Psoas muscle (tissue), 8 donors: ENCODE measurements around the gene SLC39A11. TPM values are rescaled to one million over a fixed set of nuclear protein-coding genes. Genes with fewer than 3 reads are reported as not detected.

Experiments
- ATAC-seq, 4 donors: fragments of 200-7000 bp; cut with Tn5 transposase; one replicate each; pipeline ENCODE4 v1.9.1; 2020; ENCODE audit warnings: moderate library complexity in 3 of 4, mild to moderate bottlenecking in 2 of 4
- DNase-seq, 2 donors: peaks; one replicate each; pipeline ENCODE4 v3.0.0-alpha.2; 2020
- H3K27ac ChIP-seq: fragments of 200-600 bp; one replicate; pipeline ENCODE4 v1.8.0; 2022
- H3K27me3 ChIP-seq, 3 donors: fragments of 200-600 bp in 1 of 3; one replicate each; pipeline versions ENCODE4 v1.6.1 to v1.8.0; 2013 to 2022; ENCODE audit warnings: low read length in 2 of 3, mild to moderate bottlenecking in 2 of 3, moderate library complexity in 1 of 3; ENCODE audit not compliant: insufficient read depth in 3 of 3
- H3K36me3 ChIP-seq, 2 donors: fragments of 200-600 bp in 1 of 2; one replicate each; pipeline versions ENCODE4 v1.6.1 to v1.8.0; 2013 to 2022; ENCODE audit warnings: low read depth in 1 of 2, mild to moderate bottlenecking in 1 of 2, moderate library complexity in 1 of 2; ENCODE audit not compliant: insufficient read depth in 1 of 2
- H3K4me1 ChIP-seq: fragments of 200-600 bp; one replicate; pipeline ENCODE4 v1.8.0; 2022
- H3K4me3 ChIP-seq: fragments of 200-600 bp; one replicate; pipeline ENCODE4 v1.8.0; 2022; ENCODE audit warnings: mild to moderate bottlenecking
- H3K9me3 ChIP-seq: fragments of 200-600 bp; one replicate; pipeline ENCODE4 v1.8.0; 2022
- CTCF ChIP-seq: fragments of 200-600 bp; IDR thresholded peaks from one replicate; pipeline ENCODE4 v1.8.0; 2022; ENCODE audit warnings: antibody characterized with exemption
- WGBS, 3 donors: extraction: QIAGEN DNeasy Blood & Tissue Kit; methylation state at CpG; one replicate each; pipeline versions ENCODE4 v1.1.6 to v1.1.7; 2013; 5-methylcytosine and 5-hydroxymethylcytosine counted together
- intact Hi-C, 2 donors: fragments of 100-400 bp; cut with DNase I; formaldehyde crosslinking; loops; one replicate each; pipeline versions ENCODE4 v1.11.0 to v1.14.2; 2022
- polyA plus RNA-seq, 3 donors: library from polyadenylated mRNA; stranded (reverse); fragments of 200-250 nt; gene quantifications; one replicate each; pipeline ENCODE4 v1.2.3, GENCODE V29; 2013
- total RNA-seq, 4 donors: library from RNA; stranded (reverse); fragmentation: NEBNext Ultra II Directional in 2 of 4; extraction: Animal tissue kit (Norgen Biotek cat#: 25700) in 2 of 4; gene quantifications; one replicate each; pipeline versions ENCODE4 v1.2.1 to v1.2.4, GENCODE V29; 2021 to 2023
- donor health status: healthy with polysubstance abuse.
- donor health status: DM: no; HTN: no; CAD: no; lungs with moderate emphysema.
- donor health status: Bipolar disorder and iron deficiency.
- donor health status: healthy.
- donor health status: DM: yes; HTN: yes; CAD: no.
- donor health status: DM: no; HTN: no; CAD: no.
- donor health status: DM: no; HTN: no; CAD: no.
- donor health status: DM: yes; HTN: yes; CAD: no.

SLC39A11 gene
- total and polyA plus RNA-seq, 7 donors: 1.6 to 9.7 (median 7.9) TPM

- 62 to 77% (median 75%) methylated on average over 8 of the region's 8 CpGs for WGBS, 3 donors
- Histone ChIP-seq H3K4me3 (no peak overlapping the region), H3K27me3 (no peaks in the 10 kb centered on the region), H3K27ac (no peak overlapping the region), H3K36me3 (no peaks in the 10 kb centered on the region), H3K4me1 (no peaks in the 10 kb centered on the region), H3K9me3 (no peaks in the 10 kb centered on the region)
- no peak for ATAC-seq
- intact Hi-C loops: no loop called here
- no peak for DNase-seq
- no peak for TF ChIP-seq CTCF
These were observed 395.8 kb downstream of the SLC39A11 start for GRCh38 chr17:72696721-72697120.

- H3K27ac ChIP-seq: no peak overlapping the region
- DNase-seq (no peak), ATAC-seq (no peak)
- no peaks in the 10 kb centered on the region for H3K4me1 ChIP-seq
- intact Hi-C loops: no loop called here
- H3K4me3 ChIP-seq: no peak overlapping the region
- no peak for TF ChIP-seq CTCF
- H3K27me3 ChIP-seq: no peaks in the 10 kb centered on the region
- H3K9me3 ChIP-seq: no peaks in the 10 kb centered on the region
- WGBS, 3 donors: 88 to 94% (median 93%) methylated on average over 9 of the region's 9 CpGs
- no peaks in the 10 kb centered on the region for H3K36me3 ChIP-seq
These were observed 396.3 kb downstream of the SLC39A11 start for GRCh38 chr17:72696156-72696555.

GRCh38 chr17:72693956-72694355 lies 398.5 kb downstream of the SLC39A11 start:
- WGBS, 3 donors: 88 to 96% (median 91%) methylated on average over 4 of the region's 4 CpGs
- ATAC-seq: no peak
- intact Hi-C loops: no loop called here
- Histone ChIP-seq H3K27me3 (no peaks in the 10 kb centered on the region), H3K4me1 (no peaks in the 10 kb centered on the region), H3K9me3 (no peaks in the 10 kb centered on the region), H3K4me3 (no peak overlapping the region), H3K27ac (no peak overlapping the region), H3K36me3 (no peaks in the 10 kb centered on the region)
- no peak for TF ChIP-seq CTCF
- no peak for DNase-seq

- H3K27me3 ChIP-seq: no peaks in the 10 kb centered on the region
- H3K9me3 ChIP-seq: no peaks in the 10 kb centered on the region
- intact Hi-C loops: no loop called here
- DNase-seq (no peak), ATAC-seq (no peak)
- no peaks in the 10 kb centered on the region for H3K4me1 ChIP-seq
- 66 to 78% (median 69%) methylated on average over 12 to 15 of the region's 15 CpGs for WGBS, 3 donors
- no peak overlapping the region for H3K27ac ChIP-seq
- no peaks in the 10 kb centered on the region for H3K36me3 ChIP-seq
- no peak for TF ChIP-seq CTCF
- H3K4me3 ChIP-seq: no peak overlapping the region
These were observed 399.2 kb downstream of the SLC39A11 start for GRCh38 chr17:72693151-72693878.

- no peak overlapping the region for H3K27ac ChIP-seq
- no peaks in the 10 kb centered on the region for H3K27me3 ChIP-seq
- no peak for TF ChIP-seq CTCF
- H3K9me3 ChIP-seq: no peaks in the 10 kb centered on the region
- intact Hi-C loops: no loop called here
- DNase-seq: no peak
- H3K36me3 ChIP-seq: no peaks in the 10 kb centered on the region
- WGBS, 3 donors: 68 to 74% (median 71%) methylated on average over 2 of the region's 2 CpGs
- no peak for ATAC-seq
- no peaks in the 10 kb centered on the region for H3K4me1 ChIP-seq
- H3K4me3 ChIP-seq: no peak overlapping the region
These were observed 399.8 kb downstream of the SLC39A11 start for GRCh38 chr17:72692676-72693075.
